HS-27A (cell line): ENCODE data around the gene WASF2.
"Not testable (repeated sequence)": the region's sequence is repeated elsewhere in the genome, so short reads cannot be mapped to it uniquely, and the experiment has no call there.

ENCODE experiments used
- DNase-seq: peaks from one replicate; pipeline ENCODE4 v3.0.0-alpha.2; 2012; ENCODE audit warnings: low read depth, missing footprints

The WASF2 gene

DNA sequence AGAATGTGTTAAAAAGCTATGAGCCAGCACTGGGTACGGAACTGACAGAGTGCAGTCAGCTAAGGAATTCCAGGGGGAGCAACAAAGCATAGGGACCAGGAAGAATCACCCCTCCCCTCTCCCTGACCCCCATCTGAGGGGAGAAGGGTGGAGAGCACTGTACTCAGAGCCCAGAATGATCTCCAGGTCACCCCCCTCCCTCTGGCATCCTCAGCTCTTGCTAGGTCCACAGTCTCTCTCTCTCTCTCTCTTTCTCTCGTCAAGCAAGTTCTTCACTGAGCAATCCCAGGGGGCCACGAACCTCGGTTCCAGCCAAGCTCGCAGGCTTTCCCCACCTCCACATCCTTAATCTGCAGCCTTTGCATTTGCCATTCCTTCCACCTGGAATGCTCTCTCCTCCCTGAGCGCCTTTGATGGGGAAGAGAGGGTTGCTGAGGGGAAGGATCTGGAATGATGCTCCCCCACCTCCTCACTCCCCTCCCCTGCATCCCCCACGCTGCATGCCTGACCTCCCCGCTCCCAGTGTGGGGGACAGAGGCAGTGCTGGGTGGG, 6.7 kb upstream of the WASF2 start:
- no peak for DNase-seq

DNA sequence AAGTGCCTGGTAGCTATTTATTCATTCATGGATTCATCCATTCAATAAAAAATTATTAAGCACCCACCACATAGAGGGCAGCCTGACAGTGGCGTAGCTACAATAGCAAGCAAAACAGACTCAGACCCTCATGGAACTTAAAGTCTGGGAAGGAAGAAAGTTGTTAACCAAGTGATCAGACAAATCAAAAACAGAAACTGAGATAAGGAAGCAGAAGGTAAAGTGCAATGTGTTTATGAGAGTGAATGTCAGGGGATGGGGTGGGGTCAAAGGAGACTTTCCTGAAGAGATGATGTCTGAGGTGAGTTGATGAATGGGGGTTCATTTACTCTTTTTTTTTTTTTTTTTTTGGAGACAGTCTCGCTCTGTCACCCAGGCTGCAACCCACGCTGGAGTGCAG, 2.8 kb upstream of the WASF2 start:
- DNase-seq, result no peak

DNA sequence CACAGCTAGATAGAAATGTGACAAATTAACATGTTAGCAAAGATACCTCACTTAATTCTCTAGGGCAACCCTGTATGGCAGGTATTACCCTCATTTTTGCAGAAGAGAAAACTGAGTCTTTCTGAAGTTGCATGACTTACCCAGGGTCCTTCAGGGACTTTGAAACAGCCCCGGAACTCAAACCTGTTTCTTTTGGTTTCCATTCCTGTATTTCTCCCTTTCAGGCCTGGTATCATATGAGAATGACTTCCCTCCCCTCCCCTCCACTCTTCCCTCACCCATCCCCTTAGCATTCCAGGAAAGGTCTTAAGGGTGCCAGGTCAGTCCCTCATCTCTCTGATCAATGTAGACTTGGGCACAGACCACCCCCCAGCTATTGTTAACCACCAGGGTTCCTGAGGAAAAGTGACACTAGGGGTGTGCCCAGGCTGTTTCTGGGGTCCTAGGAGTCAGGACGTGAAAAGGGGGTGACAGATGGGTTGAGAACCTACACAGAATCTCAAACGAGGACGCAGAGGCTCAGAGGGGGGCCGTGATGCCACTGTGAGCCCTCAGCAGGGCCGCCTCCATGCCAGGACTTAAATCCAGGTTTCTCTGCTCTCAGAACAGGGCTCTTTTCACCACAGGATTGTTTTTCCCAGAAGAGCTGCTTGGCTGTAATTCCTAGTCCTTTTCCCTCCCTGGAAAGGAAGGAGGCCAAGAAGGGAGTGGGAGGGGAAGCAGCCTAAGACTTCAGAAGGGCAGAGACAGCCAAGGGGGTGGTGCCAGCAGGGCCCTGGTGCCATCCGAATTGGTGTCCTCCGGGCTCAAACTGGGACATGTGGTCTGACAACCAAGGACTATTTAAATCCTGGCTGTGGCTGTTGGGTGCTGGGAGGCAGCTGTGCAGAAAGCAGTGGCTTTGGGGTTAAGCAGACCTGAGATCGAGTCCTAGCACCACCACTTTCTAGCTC, 2.1 kb upstream of the WASF2 start:
- no peak for DNase-seq

DNA sequence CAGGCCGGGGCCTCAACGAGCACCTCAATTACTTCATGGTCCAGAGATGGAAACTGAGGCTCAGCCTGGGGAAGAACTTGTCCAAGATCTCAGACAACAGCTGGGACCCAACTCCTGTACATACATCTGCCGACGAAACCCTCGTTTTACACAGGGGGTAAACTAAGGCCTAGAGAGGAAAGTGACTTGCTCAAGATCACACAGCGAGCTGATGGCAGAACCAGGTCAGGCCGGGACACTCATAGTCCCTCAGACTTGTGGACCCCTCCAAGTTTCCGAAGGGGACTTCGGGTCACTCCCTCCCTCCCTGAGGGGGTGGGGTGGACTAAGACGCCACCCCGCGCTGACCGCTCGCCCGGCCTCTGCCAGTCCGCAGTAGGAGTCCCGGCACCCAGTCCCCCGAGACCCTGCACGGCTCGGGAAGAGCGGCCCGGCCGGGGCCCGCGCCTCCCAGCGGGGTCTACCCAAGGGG, 430 bp downstream of the WASF2 start:
- peak; percentile 42 for DNase-seq

DNA sequence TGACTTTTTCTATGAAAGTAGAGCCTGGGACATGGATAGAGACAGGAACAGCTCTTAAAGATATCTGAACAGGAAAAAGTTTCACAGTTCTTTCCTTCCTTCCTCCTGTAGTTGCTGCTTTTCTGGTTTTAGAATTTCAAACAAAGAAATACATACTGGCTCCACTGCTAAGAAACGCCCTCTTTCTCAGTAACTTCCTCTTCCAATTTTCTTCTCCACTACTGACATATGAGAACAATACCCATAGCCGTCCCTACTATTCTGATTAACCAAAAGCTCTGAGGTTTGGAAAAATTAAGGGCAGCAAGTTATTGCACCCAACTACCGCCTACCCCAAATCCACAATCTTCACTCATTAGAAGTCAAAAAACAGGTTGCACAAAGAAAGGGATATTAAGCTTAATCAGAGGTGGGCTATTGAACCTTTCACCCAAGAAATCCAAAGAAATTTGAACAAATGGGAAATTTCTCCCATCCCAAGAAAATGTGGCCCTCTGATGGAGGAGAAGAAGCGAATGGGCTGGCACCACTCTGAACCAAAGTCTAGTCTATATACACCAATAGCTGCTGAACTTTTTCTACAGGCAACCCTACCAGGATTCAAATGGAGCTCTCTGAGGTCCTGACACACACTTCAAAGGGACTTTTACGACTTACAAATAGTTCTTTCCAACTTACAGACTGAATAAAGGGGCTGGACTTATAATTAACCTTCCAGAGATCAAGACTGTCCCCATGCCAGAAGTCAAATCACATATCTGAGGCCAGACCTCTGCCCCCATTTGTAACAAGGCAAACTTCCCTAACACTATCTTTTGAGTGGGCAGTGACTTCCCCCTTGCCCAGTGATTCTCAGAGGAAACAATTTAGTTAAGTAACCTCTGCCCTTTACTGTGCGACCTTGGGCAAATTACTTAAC, 1.7 kb downstream of the WASF2 start:
- DNase-seq, result no peak

DNA sequence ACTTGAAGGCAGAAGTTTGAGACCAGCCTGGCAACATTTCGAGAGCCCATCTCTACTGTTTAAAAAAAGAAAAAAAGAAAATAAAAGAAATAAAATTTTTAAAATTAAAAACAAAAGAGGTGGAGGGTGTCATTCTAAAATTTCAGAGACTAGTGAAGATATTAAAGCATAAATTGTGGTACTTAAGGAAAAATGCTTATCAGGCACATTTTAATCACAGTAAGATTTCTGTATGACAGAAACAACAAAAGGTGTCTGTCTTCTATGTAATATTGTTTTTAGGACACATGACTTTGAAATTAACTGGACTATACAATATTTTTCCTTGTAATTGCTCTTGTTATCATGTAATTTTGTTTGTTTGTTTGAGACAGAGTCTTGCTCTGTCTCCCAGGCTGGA, 4.6 kb downstream of the WASF2 start:
- no peak for DNase-seq

DNA sequence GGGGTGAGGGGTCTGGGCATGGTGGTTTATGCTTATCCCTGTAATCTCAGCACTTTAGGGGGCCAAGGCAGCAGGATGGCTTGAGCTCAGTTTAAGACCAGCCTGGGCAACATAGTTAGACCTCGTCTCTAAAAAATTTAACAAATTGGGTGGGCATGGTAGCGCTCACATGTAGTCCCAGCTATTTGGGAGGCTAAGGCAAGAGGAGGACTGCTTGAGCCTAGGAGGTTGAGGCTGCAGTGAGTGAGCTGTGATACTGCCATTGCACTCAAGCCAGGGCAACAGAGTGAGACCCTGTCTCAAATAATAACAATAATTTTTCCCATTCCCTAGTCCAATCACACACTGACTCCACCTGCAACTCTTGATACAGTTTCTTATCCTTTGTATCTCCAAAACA, 6.3 kb downstream of the WASF2 start:
- DNase-seq, result no peak

DNA sequence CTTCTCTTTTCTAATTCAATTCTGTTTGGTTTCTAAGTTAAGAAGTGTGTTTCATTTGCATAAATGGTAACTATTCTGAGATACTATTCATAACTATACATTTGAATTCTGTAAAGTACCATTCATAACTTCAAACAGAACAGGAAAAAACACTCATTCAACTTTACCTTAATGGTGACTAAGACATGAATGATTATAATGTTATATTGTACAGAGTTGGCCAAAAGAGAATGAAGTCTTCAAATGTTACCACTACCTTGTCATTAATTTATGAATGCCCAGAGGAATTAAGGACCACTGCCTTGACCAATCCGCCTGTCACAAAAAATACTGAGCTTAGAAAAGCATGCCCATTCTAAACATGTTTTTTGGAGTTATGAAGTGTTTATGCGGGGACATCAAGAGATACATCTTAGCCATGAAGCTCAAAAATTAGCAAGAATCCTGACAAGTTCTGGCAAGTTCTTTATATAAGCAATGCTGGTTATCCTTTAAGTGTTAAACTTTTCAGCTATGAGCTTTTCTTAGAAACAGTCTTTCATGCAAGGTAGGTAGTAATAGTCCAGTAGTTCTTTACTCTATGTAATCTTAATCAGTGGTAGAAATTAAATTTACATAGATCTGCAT, 7.9 kb downstream of the WASF2 start:
- no peak for DNase-seq

DNA sequence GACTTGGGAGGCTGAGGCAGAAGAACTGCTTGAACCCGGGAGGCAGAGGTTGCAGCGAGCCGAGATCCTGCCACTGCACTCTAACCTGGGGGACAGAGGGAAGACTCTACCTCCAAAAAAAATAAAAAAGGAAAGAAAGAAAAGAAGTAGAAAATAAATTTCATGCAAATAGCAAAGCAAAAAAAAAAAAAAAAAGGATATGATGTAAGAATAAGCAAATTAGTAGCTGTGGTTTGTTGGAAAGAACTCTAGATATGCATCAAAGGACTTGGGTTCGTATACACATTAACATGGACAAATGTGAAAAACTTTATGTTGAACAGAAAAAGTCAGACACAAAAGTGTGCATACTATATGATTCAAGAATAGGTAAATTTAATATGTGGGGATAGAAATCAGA, 11.9 kb downstream of the WASF2 start:
- no peak for DNase-seq

DNA sequence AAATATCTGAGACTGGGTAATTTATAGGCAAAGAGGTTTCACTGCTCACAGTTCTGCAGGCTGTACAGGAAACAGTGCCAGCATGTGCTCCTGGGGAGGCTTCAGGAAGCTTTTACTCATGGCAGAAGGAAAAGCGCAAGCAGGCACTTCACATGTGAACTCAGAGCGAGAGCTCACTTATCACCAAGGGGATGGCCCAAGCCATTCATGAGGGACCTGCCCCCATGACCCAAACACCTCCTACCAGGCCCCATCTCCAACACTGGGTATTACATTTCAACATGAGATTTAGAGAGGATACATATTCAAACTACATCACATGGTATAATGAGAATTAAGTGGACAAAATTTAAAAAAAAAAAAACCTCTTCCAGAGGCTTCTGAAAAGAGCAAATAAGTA, 13.7 kb downstream of the WASF2 start:
- no peak for DNase-seq

DNA sequence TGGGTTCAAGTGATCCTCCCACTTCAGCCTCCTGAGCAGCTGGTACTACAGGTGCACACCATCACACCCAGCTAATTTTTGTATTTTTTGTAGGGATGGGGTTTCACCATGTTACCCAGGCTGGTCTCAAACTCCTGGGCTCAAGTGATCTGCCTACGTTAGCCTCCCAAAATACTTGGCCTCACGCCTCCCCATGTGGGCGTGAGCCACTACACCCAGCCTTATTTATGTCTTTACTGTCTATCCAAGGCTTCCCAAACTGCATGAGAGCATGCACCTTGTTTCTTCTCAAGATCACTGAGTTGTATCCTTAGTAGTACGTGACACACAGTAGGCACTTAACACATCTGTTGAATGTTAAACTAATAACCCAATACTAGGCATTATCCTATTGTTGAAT, 14.2 kb downstream of the WASF2 start:
- no peak for DNase-seq

DNA sequence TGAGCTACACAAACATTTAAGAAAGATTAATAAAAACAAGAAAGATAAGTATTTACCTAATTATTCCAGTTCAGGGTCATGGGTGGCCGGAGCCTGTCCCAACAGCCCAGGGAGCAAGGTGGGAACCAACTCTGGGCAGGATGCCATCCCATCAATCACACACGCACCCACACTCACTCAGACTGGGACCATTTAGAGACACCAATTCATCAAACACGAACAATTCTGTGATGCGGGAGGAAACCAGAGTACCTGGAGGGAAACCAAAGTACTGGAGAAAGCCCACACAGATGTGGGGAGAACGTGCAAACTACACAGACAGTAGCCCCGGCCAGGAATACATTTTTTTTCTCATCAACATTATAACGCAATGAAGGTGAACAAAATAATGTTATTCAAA, 16.2 kb downstream of the WASF2 start:
- DNase-seq, result no peak

DNA sequence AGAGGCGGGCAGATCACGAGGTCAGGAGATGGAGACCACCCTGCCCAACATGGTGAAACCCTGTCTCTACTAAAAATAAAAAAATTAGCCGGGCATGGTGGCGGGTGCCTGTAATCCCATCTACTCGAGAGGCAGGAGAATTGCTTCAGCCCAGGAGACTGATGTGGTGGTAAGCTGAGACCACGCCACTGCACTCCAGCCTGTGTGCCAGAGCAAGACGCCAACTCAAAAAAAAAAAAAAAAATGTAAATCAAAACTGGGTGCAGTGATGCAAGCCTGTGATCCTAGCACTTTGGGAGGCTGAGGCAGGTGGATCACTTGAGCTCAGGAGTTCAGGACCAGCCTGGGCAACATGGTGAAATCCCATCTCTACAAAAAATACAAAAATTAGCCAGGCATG, 17.9 kb downstream of the WASF2 start:
- DNase-seq, result not testable (repeated sequence)

DNA sequence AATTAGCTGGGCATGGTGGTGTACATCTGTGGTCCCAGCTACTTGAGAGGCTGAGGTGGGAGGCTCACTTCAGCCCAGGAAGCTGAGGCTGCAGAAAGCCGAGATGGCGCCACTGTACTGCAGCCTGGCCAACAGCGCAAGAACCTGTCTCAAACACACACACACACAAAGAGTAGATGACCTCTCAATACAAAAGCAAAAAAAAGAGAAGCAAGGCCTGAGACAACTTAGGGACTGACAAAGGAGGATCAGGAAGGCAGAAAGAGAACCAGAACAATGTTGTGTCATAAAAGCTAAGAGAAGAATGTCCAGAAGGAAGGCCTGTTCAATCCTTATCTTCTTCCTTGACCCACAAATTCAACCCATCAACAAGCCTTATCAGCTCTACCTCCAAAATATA, 18.5 kb downstream of the WASF2 start:
- no peak for DNase-seq

DNA sequence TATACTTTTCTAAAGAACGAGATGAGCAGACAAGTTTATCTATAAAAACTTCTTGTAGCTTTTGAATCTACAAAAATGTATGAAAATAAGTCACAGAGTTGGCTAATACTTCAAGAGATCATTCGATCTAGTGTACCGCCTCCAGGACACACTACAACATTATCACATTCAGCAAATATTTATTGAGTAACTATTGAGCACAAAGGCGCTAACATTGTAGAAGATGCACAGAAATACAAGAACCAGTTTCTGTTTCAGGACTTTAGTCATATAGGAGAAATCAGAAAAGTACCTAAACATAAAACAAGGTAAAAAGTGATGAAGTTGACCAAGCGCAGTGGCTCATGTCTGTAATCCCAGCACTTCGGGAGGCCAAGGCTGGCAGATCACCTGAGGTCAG, 20.6 kb downstream of the WASF2 start:
- DNase-seq, result no peak

DNA sequence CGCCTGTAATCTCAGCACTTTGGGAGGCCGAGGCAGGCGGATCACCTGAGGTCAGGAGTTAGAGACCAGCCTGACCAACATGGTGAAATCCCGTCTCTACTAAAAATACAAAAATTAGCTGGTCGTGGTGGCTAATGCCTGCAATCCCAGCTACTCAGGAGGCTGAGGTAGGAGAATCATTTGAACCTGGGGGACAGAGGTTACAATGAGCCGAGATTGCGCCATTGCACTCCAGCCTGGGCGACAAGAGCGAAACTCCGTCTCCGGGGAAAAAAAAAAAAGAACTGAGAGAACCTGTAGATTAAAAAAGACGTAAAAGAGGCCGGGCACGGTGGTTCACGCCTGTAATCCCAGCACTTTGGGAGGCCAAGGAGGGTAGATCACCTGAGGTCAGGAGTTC, 21.6 kb downstream of the WASF2 start:
- not testable (repeated sequence) for DNase-seq

DNA sequence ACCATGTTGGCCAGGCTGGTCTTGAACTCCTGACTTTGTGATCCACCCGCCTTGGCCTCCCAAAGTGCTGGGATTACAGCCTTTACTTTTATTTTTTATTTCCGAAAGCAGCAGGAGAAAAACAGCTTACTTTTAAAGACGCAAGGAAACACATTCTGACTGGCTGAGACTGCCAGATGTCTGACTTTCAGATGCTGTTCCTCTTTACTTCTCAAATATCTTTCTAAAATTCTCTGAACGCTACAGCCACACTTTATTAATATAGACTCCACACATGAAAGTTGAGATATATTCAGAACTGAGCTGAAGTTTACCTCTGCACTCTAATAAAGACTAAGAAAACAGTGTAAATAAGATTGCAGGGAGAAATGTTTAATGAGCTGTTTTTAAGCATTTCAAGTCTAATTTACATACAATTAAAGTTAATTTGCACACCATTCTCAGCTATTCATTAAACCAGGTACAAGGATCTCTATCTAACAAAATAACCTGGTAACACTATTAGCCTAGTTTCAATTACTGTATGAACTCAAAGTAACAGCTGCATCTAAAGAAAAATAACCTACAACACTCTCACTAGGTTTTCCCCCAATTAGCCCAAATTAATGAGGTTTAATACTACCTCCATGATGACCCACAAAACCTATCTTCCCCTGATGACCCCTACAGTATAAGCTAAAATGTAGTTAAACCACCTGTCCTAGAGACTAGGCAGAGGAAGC, 24.9 kb downstream of the WASF2 start:
- DNase-seq, result no peak

DNA sequence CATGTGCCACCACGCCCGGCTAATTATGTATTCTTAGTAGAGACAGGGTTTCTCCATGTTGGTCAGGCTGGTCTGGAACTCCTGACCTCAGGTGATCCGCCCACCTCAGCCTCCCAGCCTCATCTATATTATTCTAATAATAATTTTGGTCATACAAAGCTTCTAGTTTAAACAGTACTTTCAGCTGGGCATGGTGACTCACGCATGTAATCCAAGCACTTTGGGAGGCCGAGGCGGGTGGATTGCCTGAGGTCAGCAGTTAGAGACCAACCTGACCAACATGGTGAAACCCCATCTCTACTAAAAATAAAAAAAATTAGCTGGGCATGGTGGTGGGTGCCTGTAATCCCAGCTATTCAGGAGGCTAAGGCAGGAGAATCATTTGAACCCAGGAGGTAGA, 26.1 kb downstream of the WASF2 start:
- not testable (repeated sequence) for DNase-seq

DNA sequence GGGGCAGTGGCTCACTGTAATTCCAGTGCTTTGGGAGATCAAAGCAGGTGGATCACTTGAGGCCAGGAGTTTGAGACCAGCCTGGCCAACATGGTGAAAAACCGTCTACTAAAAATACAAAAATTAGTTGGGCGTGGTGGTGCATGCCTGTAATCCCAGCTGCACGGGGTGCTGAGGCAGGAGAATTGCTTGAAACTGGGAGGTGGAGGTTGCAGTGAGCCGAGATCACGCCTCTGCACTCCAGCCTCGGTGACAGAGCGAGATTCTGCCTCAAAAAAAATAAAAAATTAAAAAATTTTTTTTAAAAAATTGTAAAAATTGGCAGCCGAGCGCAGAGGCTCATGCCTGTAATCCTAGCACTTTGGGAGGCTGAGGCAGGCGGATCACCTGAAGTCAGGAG, 31.4 kb downstream of the WASF2 start:
- not testable (repeated sequence) for DNase-seq

DNA sequence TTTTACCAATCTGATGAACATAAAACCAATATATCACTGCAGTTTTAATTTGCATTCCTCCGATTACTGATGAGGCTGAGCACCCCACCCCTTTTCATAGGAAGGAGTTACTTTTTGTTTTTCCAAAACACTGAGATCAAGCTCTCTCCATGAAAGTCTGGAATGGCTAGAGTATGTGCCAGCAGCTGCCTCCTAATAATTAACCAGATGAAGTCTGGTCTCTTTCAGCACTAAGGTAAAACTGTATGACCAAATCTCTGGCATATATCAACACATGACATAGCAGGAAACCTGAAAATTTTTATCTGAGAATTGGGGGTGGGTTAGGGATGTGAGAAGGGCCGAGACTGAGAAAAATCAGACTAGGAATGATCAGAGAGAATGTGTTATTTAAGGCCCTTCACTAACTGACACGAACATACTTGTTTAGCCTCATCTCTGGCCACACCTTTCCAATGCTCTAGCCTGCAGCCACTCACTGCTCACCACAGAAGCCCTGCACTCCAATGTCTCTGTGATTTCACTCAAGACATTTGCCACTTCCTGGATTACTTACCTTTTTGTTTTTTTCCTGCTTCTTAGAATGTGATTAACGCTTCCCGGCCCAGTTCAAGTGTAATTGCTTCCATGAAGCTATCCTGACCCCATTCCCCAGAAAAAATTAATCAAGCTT, 34.7 kb downstream of the WASF2 start:
- no peak for DNase-seq

DNA sequence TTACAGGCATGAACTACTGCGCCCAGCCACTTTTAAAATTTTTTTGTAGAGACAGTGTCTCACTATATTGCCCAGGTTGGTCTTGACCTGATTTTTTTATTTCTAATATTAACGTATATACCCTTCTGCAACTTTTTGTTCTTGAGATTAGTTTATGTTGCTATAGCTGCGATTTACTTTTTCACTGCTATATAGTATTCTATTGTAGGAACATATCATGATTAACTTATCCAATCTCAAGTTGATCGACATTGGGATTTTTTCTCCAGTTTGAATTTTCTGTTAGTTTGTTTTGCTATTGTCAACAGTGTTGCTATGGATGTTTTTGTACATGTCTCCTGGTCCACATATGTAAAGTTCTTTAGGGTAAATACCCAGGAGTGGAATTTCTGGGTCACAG, 35.4 kb downstream of the WASF2 start:
- DNase-seq, result no peak
